ENCODE measurements around the gene TRAF4.
"Not testable (repeated sequence)": the region's sequence is repeated elsewhere in the genome, so short reads cannot be mapped to it uniquely, and the experiment has no call there.

TRAF4 gene

DNA sequence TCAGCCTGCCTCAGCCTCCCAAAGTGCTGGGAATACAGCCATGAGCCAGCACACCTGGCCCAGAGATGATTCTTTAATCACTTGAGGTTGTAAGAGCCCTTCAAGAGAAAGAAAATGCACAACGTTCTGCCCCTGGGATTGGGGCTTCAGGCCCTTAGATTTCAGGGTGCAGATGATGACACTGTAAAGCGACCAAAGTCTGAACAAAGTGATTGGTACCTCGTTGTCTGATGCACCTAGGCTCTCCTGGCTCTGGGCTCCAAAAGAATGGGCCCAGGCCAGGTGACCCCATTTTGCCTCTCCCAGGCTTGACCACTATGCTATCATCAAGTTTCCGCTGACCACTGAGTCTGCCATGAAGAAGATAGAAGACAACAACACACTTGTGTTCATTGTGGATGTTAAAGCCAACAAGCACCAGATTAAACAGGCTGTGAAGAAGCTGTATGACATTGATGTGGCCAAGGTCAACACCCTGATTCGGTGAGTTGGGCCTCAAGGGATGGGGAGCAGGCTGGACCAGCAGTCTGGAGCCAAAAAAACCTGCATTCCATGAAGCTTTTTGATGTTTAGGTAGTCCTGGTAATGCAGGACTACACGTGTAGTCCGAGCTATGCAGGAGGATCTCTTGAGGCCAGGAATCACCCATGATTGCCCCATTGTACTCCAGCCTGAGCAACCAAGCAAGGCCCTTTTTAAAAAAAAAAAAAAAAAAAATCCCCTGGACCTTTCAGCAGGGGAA, 21.2 kb upstream of the TRAF4 start:
- Mint-ChIP-seq H3K9me3 (no peaks in the 10 kb centered on the region), H3K4me3 (peak overlapping the region; percentile 97 to 100), H3K27me3 (peaks cover 11% of the 10 kb centered on the region), H3K27ac (peak overlapping the region; percentile 57 to 86), H3K4me1 (peaks cover 79% of the 10 kb centered on the region)
- no peak for ATAC-seq
- no peak for DNase-seq

DNA sequence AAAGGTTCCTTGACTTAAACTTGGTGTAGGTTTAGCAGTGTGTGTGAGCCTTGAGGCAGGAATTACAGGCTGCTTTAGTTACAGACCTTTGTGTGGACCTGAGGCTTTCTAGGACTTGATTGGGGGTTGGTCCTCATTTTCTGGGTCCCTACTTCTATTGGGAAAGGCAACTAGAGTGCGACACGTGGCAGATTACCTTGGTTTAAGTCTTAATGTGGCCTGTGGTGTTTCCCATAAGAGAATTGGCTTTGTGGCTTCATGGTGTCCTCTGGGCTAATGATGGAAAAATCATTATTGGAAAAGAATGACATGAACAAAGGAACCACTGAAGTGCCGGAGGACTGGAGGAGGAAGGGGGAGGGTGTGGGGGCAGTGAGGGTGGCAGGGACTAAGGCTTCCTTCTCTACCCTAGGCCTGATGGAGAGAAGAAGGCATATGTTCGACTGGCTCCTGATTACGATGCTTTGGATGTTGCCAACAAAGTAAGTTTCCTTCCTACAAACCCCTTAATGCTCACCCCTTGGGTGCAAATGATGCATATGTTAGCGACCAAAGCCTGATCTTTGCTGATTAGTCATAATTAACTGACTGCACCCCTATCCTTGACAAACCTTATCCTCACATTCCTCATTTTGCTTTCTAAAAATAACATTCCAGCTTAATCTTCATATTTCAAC, 20.5 kb upstream of the TRAF4 start:
- DNase-seq (no peak), ATAC-seq (no peak)
- H3K27ac Mint-ChIP-seq = peak overlapping the region; percentile 21 to 57
- peaks cover 4% of the 10 kb centered on the region for H3K27me3 Mint-ChIP-seq
- no peaks in the 10 kb centered on the region for H3K9me3 Mint-ChIP-seq
- peak overlapping the region; percentile 97 to 100 for H3K4me3 Mint-ChIP-seq
- peaks cover 79% of the 10 kb centered on the region for H3K4me1 Mint-ChIP-seq

DNA sequence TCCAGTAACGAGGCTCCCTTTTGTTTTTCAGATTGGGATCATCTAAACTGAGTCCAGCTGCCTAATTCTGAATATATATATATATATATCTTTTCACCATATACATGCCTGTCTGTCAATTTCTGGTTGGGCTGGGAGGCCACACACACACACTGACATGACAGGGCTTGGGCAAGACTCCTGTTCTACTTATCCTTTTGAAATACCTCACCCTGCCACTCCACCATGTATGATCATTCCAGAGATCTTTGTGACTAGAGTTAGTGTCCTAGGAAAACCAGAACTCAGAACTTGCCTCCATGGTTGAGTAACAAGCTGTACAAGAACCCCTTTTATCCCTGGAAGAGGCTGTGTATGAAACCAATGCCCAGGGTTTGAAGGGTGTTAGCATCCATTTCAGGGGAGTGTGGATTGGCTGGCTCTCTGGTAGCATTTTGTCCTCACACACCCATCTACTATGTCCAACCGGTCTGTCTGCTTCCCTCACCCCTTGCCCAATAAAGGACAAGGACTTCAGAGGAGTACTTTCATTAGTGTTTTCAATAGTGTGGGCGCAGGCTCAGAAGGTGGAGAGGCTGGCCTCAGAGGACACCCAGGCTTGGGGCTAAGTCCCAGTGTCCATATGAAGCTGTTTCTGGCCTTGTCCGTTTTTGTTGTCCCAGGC, 19.8 kb upstream of the TRAF4 start:
- not testable (repeated sequence) for H3K27me3 Mint-ChIP-seq, H3K27ac Mint-ChIP-seq, DNase-seq, ATAC-seq, H3K9me3 Mint-ChIP-seq
- peak overlapping the region; percentile 98 to 100 for H3K4me3 Mint-ChIP-seq
- peaks cover 79% of the 10 kb centered on the region for H3K4me1 Mint-ChIP-seq

DNA sequence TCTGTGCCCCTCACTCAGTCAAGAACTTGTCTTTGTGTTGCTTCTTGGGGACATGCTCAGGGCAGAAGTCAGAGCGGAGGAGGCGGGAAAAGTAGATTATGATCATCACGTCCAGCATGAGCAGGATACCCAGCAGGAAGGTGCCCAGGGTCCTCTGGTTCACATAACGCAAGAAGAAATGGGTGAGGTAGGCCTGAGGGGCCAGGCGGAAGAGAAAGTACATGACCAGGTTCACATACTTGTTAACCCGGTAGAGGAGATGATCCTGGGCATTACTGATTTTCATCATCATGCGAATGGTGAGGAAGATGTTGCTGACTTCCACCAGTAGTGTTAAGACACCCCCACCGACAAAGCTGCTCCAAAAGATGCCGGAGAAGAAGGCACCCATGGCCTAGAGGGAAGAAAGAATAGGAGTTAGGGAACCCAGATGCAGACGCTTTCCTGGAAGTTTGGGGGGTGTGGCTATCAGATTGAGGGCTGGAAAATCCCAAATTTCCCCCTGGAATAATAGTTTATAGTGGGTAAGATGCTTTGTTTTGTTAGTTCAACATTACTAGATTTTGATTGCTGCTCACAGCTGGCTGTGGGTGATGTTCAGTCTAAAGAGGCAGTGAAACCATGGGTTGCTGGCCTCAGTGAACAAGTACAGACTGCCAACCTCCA, 19.2 kb upstream of the TRAF4 start:
- H3K27ac Mint-ChIP-seq = peak overlapping the region; percentile 66 to 98
- DNase-seq (no peak), ATAC-seq (no peak)
- peaks cover 80% of the 10 kb centered on the region for H3K4me1 Mint-ChIP-seq
- no peaks in the 10 kb centered on the region for H3K27me3 Mint-ChIP-seq
- H3K4me3 Mint-ChIP-seq = peak overlapping the region; percentile 98 to 100
- H3K9me3 Mint-ChIP-seq = no peaks in the 10 kb centered on the region

DNA sequence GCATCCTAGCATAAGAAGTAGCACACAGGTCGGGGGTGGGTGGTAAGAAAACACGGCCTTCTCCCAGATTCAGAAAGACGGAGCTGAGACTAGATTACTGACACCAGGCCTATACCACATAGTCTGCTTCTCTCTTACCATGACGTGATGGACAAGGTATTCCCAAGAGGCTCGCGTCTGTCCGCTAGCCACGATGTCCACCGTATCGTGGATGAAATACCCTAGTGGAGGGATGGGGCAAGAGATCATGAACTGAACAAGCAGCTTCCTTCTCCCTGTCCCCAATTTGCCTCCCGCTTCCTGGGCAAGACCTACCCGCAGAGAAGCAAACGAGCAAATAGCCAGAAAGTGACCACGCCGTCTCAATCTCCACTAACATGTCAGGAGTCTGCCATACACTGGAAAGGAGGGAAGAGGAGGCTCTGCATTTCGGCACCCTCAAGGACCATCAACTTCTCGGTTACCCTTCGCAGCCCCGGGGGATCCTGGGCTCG, 18.6 kb upstream of the TRAF4 start:
- peak overlapping the region; percentile 98 to 100 for H3K4me3 Mint-ChIP-seq
- peak overlapping the region; percentile 85 to 98 for H3K27ac Mint-ChIP-seq
- no peaks in the 10 kb centered on the region for H3K9me3 Mint-ChIP-seq
- no peaks in the 10 kb centered on the region for H3K27me3 Mint-ChIP-seq
- H3K4me1 Mint-ChIP-seq = peaks cover 80% of the 10 kb centered on the region
- ATAC-seq (no peak), DNase-seq (peak in 1 of 2 donors; percentile 42)

DNA sequence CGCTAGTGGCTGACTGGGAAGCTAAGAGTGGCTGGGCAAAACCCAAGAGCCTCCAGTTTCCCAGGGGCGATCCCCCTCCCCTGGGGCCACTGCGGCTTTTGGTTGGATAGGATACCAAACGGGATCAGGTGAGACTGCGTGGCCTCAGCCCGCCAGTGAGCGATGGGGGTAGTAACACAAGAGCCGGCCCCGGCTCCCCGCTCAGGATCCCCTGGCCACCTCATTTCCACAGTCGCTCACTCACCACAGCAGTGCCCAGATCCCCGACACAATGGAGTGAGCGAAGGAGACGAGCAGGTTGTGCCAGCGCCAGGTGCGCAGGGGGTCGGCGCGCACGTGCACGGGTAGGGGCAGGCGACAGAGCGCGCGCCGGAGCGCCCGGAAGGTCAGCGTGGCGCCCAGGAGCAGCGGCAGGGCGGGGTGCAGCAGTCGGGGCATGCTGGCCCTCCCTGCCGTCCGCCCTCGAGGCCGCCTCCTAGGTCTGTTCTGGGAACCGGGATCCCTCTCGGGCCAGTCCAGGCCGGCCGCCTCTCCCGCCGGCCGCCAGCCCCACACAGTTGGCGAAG, 18.1 kb upstream of the TRAF4 start:
- Mint-ChIP-seq H3K9me3 (no peaks in the 10 kb centered on the region), H3K4me1 (peaks cover 75% of the 10 kb centered on the region), H3K27me3 (no peaks in the 10 kb centered on the region), H3K4me3 (peak overlapping the region; percentile 98 to 100), H3K27ac (peak overlapping the region; percentile 85 to 98)
- ATAC-seq = peak; percentile 1
- no peak for DNase-seq

DNA sequence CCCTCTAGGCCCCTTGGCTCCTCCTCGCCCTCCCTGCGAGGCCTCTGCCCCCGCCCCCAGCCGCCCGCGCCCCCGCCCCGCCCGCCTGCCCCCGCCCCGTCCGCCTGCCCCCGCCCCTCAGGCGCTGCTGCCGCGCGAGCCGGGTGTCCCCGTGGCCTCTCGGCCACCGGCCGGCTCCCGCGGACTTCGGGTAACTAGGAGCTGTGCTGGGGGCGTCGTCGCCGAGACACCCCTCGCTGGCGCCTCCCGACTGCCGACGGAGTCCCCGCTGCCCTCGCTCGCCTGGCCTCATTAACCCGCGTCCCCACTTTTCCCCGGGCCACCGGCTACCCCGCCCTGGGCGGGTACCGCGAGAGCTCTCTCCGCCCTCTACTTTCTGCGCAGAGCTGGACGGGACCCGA, 17.6 kb upstream of the TRAF4 start, which contains the start of gene TLCD1:
Gene TLCD1, minus strand, starts transcription at position 8 of the 401 bp plus-strand sequence. CDS start 136 bp downstream, outside the sequence.
- peak within 1 kb of the TSS; percentile 98 to 100 for H3K4me3 Mint-ChIP-seq
- H3K27me3 Mint-ChIP-seq = no peaks in the 10 kb centered on the region
- DNase-seq (peak; percentile 87 to 90), ATAC-seq (peak; percentile 58)
- peaks cover 74% of the 10 kb centered on the region for H3K4me1 Mint-ChIP-seq
- H3K27ac Mint-ChIP-seq = peak within 1 kb of the TSS; percentile 99 to 100
- no peaks in the 10 kb centered on the region for H3K9me3 Mint-ChIP-seq

DNA sequence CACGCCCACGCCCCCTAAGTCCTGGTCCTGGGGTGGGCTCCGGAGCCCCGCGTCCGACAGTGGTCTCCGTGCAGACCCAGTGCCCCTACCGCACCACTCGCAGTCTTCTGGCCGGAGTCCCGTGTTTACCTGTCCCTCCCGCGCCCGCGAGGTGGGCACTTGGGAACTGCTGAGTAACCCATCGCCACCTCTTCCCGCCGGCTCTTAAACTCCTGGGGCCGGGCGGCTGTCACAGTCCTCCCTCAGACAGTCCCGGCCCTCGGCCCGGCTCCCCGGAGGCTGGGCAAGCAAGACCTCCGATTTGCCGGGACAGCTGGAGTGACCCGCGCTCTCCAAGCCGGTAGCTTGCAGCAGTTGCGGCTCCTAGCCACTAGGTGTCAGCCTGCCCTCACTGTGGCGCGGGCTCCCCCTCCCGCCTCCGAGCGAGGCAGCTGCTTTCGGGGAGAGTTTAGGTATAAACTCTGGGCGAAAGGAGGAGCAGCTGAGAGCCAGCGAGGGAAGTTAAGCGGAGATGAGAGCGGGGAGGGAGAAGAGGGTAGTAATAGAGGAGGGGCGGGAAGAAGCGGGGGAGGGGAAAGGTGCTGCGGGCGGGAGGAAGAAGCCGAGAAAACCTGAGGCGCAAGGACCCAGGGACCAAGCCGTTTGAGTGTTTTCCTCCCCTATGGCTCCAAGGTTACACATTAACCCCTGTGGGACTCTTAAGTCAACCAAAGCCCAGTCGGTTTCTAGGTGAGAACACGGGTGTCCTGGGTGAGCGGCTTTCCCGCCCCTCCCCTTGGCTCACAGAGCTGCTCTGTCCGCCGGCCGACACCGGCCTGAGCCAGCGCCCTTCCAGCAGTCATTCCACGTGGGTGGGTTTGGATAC, 17.0 kb upstream of the TRAF4 start:
- H3K9me3 Mint-ChIP-seq = no peaks in the 10 kb centered on the region

DNA sequence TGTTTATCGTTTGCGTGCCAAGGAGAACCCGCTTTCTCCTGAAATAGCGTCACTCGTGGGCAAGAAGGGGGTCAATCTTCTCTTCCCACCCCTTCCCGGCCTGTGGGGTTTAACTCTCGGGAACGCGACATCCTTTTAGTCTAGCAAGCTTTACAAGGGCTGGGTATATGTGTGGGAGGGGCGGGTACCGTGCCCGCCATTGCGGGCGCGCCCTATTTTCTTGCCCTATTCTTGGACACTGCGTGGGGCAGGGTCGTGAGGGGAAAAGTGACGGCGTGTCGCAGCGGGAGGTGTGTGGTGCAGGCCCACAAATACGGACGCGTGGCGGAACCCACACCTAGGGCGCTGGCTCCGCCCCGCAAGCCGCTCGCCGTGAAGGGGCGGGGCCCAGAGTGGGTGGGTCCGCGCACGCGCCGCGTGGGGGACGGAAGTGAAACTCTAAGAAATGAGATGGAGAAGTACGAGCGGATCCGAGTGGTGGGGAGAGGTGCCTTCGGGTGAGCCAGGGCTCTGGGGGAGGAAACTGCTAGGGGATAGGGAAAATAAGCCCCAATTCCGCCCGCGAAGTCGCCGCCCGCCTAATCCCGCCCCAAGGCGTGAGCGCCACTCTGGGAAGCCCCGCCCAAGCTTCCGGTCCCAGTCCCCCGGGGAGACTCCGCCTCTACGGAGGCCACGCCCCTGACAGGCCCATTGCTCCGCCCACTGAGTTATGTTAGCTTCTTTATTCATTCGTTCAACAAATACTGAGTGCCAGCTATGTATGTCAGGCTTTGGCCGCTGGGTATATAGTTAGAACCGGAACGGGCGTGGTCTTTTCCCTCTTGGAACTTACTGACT, 15.2 kb upstream of the TRAF4 start, which contains the start of gene NEK8:
Gene NEK8, plus strand, starts transcription at position 425 of the 837 bp plus-strand sequence. Its CDS starts 26 bp downstream, at position 451.
- Mint-ChIP-seq H3K4me3 (peak within 1 kb of the TSS; percentile 98 to 100), H3K4me1 (peaks cover 66% of the 10 kb centered on the region)
- ATAC-seq = peak; percentile 55

More for the DNA sequence above, 17.0 kb upstream of the TRAF4 start:
- Mint-ChIP-seq H3K4me3 (peak overlapping the region; percentile 98 to 100), H3K4me1 (peaks cover 68% of the 10 kb centered on the region), H3K27me3 (no peaks in the 10 kb centered on the region), H3K27ac (peak overlapping the region; percentile 99 to 100)
- ATAC-seq (peak; percentile 50), DNase-seq (peak; percentile 96 to 97)

DNA sequence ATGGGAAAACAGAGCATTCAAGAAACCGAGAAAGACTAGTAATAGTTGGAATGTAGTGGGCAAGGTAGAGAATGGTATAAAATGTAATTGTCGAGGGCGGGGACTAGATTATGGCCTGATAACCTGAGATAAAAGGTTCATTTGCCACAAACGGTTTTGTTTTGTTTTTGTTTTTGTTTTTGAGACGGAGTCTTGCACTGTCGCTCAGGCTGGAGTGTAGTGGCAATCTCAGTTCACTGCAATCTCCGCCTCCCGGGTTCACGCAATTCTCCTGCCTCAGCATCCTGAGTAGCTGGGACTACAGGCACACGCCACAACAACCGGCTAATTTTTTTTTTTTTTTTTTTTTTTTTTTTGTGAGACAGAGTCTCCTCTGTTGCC, 13.9 kb upstream of the TRAF4 start:
- H3K4me3 Mint-ChIP-seq = peak overlapping the region in 1 of 2 donors; percentile 49
- H3K27me3 Mint-ChIP-seq = no peaks in the 10 kb centered on the region
- peaks cover 66% of the 10 kb centered on the region for H3K4me1 Mint-ChIP-seq
- no peak for DNase-seq
- H3K27ac Mint-ChIP-seq = no peak overlapping the region
- no peak for ATAC-seq
- no peaks in the 10 kb centered on the region for H3K9me3 Mint-ChIP-seq

More for the DNA sequence above, 15.2 kb upstream of the TRAF4 start, which contains the start of gene NEK8:
- peak; percentile 97 to 99 for DNase-seq
- Mint-ChIP-seq H3K27me3 (no peaks in the 10 kb centered on the region), H3K9me3 (no peaks in the 10 kb centered on the region), H3K27ac (peak within 1 kb of the TSS; percentile 99 to 100)

DNA sequence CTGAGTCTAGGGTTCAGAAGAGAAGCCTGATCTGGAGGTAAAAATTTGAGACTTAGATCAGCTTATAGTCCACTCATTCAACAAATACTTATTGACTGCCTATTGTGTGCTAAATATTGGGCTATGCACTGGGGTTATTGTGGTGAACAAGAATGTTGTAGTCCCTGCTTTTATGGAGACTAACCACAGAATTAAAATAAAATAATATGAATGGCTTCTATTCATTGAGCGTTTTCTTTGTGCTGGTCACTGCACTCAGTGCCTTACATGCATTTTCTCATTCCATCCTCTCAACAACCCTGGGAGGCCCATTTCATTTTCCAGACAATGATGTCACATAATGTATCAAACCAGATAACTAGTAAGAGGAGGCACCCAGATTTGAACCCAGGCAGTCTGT, 10.5 kb upstream of the TRAF4 start:
- ATAC-seq (no peak), DNase-seq (no peak)
- no peak overlapping the region for H3K4me3 Mint-ChIP-seq
- H3K4me1 Mint-ChIP-seq = peaks cover 71% of the 10 kb centered on the region
- peaks cover 0 to 6% of the 10 kb centered on the region in 2 donors for H3K9me3 Mint-ChIP-seq
- no peak overlapping the region for H3K27ac Mint-ChIP-seq
- no peaks in the 10 kb centered on the region for H3K27me3 Mint-ChIP-seq

DNA sequence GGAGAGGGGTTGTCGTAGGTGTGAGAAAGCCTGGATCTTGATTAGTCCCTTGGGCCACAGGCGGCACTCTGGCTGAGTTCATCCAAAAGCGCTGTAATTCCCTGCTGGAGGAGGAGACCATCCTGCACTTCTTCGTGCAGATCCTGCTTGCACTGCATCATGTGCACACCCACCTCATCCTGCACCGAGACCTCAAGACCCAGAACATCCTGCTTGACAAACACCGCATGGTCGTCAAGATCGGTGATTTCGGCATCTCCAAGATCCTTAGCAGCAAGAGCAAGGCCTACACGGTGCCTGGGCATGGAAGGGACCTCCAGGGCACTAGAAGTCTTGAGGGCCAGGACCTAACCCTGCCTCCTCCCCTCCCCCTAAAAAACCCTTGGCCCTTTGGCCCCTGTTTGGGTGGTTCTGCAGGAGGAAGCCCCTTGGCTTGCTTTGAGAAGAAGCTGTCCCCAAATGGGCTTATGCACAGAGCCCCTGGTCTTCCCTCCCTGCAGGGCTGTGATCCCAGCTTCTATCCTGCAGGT, 9.0 kb upstream of the TRAF4 start:
- Mint-ChIP-seq H3K27ac (no peak overlapping the region), H3K4me1 (peaks cover 73% of the 10 kb centered on the region), H3K27me3 (no peaks in the 10 kb centered on the region), H3K4me3 (peak overlapping the region in 1 of 2 donors; percentile 15), H3K9me3 (peaks cover 0 to 6% of the 10 kb centered on the region in 2 donors)
- ATAC-seq = no peak
- DNase-seq = no peak

DNA sequence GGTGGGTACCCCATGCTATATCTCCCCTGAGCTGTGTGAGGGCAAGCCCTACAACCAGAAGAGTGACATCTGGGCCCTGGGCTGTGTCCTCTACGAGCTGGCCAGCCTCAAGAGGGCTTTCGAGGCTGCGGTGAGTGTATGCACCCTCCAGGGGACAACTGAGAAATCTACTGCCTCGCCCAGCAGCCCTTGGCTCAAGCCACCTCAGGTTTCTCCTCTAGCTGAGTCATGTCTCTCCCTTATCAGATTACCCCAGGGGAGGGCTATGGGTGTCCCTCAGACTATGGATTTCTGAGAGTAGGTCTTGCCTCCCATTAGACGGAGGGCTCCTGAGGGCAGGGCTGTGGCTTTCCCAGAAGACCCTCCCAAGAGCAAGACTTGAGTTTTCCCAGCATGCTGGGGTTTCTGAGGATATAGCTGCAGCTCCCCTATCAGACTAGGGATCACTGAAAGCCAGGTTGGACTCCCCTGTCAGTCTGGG, 8.5 kb upstream of the TRAF4 start:
- peak overlapping the region in 1 of 2 donors; percentile 15 for H3K4me3 Mint-ChIP-seq
- H3K27ac Mint-ChIP-seq = no peak overlapping the region
- ATAC-seq (no peak), DNase-seq (no peak)
- peaks cover 76% of the 10 kb centered on the region for H3K4me1 Mint-ChIP-seq
- H3K9me3 Mint-ChIP-seq = peaks cover 0 to 6% of the 10 kb centered on the region in 2 donors
- H3K27me3 Mint-ChIP-seq = no peaks in the 10 kb centered on the region

Measured in stimulated activated naive CD8-positive, alpha-beta T cell treated with anti-CD3 and anti-CD28 coated beads, Interleukin-15, amount 100 ng/mL, for 72 hours (primary cell).